Erythroblast (primary cell): ENCODE results near the gene RETREG1.

Experiments used
- GATA1 ChIP-seq: IDR thresholded peaks from 2 replicates; pipeline ENCODE4 v1.6.1; 2011; ENCODE audit warnings: low read depth, mild to moderate bottlenecking, control low read depth, low read length, moderate library complexity
- POLR2A ChIP-seq: IDR thresholded peaks from 2 replicates; pipeline ENCODE4 v1.6.1; 2011; ENCODE audit warnings: mild to moderate bottlenecking, low read length

- TF ChIP-seq POLR2A, result no peak
- no peak for TF ChIP-seq GATA1
These were observed at the start of gene RETREG1 for GRCh38 chr5:16616536-16617273.
